DMS53 treated with DMSO at 0.1 percent for 48 hours (cell line): ENCODE results near the gene UNC5C.
"Not testable (repeated sequence)": the region's sequence is repeated elsewhere in the genome, so short reads cannot be mapped to it uniquely, and the experiment has no call there.

ENCODE experiments used
- DNase-seq: peaks from one replicate; lab custom pipeline; 2025; ENCODE audit not compliant: unreplicated experiment; lab: John Stamatoyannopoulos, UW

The UNC5C gene

GRCh38 chr4:95186666-95187065 lies 362.1 kb downstream of the UNC5C start:
- no peak for DNase-seq

GRCh38 chr4:95183656-95184408 lies 364.9 kb downstream of the UNC5C start:
- DNase-seq, result no peak

GRCh38 chr4:95181996-95182306 lies 366.8 kb downstream of the UNC5C start:
- no peak for DNase-seq

GRCh38 chr4:95181243-95181995 lies 367.4 kb downstream of the UNC5C start:
- DNase-seq, result no peak

GRCh38 chr4:95180531-95181242 lies 368.1 kb downstream of the UNC5C start:
- no peak for DNase-seq

GRCh38 chr4:95178938-95179337 lies 369.8 kb downstream of the UNC5C start:
- DNase-seq, result no peak

- not testable (repeated sequence) for DNase-seq
Measured at GRCh38 chr4:95171377-95171776, 377.4 kb downstream of the UNC5C start.

- DNase-seq, result no peak
Measured at GRCh38 chr4:95170176-95170575, 378.6 kb downstream of the UNC5C start.

- DNase-seq, result no peak
Measured at GRCh38 chr4:95167805-95168204, 381.0 kb downstream of the UNC5C start.

- peak; percentile 55 for DNase-seq
Measured at GRCh38 chr4:95165926-95166524, 382.7 kb downstream of the UNC5C start.

- no peak for DNase-seq
Measured at GRCh38 chr4:95162867-95163266, 385.9 kb downstream of the UNC5C start.

GRCh38 chr4:95161781-95162469 lies 386.8 kb downstream of the UNC5C start:
- DNase-seq, result no peak

- DNase-seq, result no peak
Measured at GRCh38 chr4:95159384-95159783, 389.4 kb downstream of the UNC5C start.

- DNase-seq, result no peak
Measured at GRCh38 chr4:95158626-95159025, 390.1 kb downstream of the UNC5C start.

- no peak for DNase-seq
Measured at GRCh38 chr4:95158045-95158444, 390.7 kb downstream of the UNC5C start.

GRCh38 chr4:95157596-95157995 lies 391.2 kb downstream of the UNC5C start:
- no peak for DNase-seq

- DNase-seq, result no peak
Measured at GRCh38 chr4:95156452-95156765, 392.4 kb downstream of the UNC5C start.

GRCh38 chr4:95155759-95156451 lies 392.9 kb downstream of the UNC5C start:
- DNase-seq, result peak; percentile 1

- DNase-seq, result no peak
Measured at GRCh38 chr4:95153182-95153581, 395.6 kb downstream of the UNC5C start.

GRCh38 chr4:95151255-95151654 lies 397.5 kb downstream of the UNC5C start:
- no peak for DNase-seq

- DNase-seq, result no peak
Measured at GRCh38 chr4:95142932-95143331, 405.8 kb downstream of the UNC5C start.
